GM19193 (cell line): Measurements from ENCODE around the gene TNKS1BP1.

Source experiments
- POLR2A ChIP-seq: IDR thresholded peaks from 4 replicates; pipeline ENCODE4 v1.6.1; 2011; ENCODE audit not compliant: insufficient read depth, insufficient read length; ENCODE audit errors: extremely low read depth

The TNKS1BP1 gene

GRCh38 chr11:57301711-57302423 lies 22.9 kb downstream of the TNKS1BP1 start:
- no peak for TF ChIP-seq POLR2A

GRCh38 chr11:57300785-57301184 lies 24.0 kb downstream of the TNKS1BP1 start:
- no peak for TF ChIP-seq POLR2A

DNA sequence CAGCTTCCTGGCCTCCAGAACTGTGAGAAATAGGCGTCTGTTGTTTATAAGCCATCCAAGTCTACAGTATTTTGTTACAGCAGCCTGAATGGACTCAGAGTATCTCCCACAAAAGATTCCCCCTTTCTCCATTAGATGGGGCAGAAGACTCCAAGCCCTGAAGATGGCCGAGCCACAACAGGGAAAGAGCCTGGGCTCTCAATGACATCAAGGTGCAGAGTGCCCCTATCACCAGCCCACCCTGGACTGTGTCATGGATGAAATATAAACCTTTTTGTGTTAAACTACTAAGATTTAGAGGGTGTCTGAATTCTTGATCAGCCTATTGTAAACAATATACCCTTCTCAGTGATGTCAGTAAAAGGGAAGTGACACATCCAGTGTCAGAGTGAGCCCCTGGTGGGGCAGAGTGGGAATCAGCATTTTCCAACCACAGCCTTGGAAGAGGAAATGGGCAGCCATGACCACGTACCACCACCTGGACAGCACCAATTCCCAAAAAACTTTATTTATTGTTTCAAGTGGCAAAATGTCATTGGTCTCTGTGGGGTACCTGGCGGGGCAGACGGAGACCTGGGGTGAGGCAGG lies 25.5 kb downstream of the TNKS1BP1 start:
- TF ChIP-seq POLR2A = no peak

- TF ChIP-seq POLR2A = no peak
Measured at GRCh38 chr11:57297221-57297620, 27.5 kb downstream of the TNKS1BP1 start.

DNA sequence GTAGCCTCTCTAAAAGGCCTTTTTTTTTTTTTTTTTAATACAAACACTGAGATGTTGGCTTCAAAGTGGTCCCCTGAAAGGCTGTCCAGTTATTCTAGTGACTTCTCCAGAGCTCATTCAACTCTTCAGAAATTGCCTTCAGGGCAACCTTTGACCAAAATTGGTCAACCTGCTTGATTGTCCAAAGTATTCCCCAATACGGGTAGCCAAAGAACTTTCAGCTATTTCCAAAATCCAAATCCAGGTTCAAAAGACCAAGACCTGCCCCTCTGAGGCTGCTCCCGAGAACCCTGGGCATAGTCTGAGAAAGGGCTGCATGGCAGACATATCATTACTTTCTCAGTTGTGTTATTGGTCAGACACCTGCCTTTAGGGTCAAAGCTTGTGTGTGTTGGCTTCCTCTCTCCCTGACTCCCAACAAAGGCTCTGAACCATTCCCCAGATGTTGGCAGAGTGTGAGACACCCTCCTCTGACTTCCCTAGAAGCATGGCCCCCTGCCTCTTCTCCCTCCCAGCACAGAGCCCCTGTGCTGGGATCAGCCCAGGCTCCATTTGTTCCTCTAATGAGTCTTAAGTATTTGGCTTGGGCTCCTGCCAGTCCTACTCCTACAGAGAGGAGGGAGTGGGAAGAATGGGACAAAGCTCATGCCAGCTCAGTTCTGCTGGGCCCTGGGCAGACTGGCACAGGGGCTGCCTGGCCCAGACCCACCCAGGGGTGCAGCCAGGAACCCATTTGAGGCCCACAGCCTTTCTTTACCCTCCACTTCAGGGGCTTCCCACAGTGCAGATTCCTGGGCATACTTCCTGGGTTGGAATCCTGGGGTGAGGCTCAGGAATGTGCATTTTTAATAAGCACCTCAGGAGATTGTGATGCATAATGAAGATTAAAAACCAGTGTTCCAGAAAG lies 30.3 kb downstream of the TNKS1BP1 start:
- no peak for TF ChIP-seq POLR2A

- no peak for TF ChIP-seq POLR2A
Measured at GRCh38 chr11:57290288-57290687, 34.5 kb downstream of the TNKS1BP1 start.

GRCh38 chr11:57288771-57289579 lies 35.8 kb downstream of the TNKS1BP1 start:
- no peak for TF ChIP-seq POLR2A

GRCh38 chr11:57287884-57288283 lies 36.9 kb downstream of the TNKS1BP1 start:
- no peak for TF ChIP-seq POLR2A

DNA sequence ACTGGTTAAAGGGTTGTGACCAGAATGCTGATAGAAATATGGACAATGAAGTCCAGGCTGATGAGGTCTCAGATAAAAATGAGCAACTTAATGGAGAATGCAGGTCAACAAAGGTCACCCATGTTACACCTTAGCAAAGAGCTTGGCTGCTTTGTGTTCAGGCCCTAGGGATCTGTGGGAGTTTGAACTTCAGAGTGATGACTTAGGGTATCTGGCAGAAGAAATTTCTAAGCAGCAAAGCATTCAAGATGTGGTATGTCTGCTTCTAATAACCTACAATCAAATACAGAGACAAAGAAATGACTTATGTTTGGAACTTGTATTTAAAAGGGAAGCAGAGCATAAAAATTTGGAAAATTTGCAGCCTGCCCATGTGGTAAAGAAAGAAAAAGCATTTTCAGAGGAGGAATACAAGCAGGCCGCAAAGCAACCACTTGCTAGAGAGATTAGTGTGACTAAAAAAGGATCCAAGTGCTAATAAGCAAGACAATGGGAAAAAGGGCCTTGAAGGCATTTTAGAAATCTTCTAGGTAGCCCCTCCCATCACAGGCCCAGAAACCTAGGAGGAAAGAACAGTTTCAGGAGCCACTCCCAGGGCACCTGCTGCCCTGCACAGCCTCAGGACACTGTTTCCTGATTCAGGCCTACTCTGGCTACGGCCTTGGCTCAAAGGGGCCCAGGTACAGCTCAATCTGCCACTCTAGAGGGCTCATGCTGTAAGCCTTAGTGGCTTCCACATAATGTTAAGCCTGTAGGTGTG lies 41.3 kb downstream of the TNKS1BP1 start:
- TF ChIP-seq POLR2A = no peak

DNA sequence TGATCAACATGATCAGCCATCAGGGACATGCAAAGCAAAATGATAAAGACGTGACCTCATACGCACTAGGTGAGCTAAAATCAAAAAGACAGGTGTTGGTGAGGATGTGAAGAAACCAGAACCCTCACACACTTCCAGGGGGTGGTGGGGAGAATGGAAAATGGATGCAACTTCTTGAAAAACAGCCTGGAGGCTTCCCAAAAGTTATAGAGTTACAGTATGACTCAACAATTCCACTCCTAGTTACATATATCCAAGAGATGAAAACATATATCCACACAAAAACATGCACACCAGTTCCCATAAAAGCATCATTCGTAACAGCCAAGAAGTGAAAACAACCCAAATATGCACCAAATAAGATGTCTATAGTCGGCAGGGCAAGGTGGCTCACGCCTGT lies 45.6 kb downstream of the TNKS1BP1 start:
- no peak for TF ChIP-seq POLR2A

DNA sequence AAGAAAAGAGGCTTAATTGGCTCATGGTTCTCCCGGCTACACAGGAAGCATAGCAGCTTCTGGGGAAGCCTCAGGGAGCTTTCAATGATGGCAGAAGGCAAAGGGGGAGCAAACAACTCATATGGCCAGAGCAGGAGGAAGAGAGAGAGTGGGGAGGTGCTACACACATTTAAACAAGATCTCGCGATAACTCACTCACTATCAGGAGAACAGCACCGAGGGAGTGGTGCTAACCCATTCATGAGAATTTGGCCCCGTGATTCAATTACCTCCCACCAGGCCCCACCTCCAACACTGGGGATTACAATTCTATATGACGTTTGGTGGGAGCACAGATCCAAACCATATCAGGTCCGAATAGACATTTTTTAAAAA lies 46.0 kb downstream of the TNKS1BP1 start:
- no peak for TF ChIP-seq POLR2A

DNA sequence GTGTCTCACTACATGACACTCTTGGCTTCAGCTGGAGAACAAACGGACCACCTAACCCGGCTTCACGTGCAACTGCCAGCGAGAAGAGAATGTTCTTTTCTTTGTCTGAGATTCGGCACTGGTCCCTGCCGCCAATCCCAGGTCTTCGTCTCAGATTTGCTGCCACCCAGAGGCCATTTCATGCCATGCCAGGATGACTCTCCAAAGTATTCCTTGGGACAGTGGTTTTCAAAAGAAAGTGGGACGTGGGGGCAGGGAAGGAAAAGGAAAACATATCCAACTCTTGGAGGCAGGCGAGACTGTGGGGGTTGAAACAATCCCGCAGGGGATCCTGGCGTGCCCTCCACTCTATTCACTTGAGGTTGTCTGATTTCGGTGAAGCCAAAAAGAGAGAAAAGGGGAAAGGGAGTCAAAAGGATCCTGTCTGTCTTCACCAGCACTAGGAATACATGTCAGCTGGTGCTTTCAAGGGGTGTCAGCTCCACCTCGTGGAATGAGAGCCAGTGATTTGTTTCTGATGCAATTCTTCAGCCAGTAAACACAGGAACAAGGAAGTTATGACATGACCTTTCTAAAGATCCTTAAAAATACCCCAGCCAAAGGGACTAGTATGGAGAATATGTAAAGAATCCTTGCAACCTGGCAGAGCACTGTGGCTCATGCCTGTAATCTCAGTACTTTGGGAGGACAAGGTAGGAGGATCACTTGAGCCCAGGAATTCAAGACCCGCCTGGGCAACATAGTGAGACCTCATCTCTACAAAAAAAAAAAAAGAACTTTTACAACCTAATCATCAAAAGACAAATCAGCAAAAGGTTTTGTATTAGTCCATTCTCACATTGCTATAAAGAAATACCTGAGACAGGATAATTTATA lies 46.7 kb downstream of the TNKS1BP1 start:
- no peak for TF ChIP-seq POLR2A

DNA sequence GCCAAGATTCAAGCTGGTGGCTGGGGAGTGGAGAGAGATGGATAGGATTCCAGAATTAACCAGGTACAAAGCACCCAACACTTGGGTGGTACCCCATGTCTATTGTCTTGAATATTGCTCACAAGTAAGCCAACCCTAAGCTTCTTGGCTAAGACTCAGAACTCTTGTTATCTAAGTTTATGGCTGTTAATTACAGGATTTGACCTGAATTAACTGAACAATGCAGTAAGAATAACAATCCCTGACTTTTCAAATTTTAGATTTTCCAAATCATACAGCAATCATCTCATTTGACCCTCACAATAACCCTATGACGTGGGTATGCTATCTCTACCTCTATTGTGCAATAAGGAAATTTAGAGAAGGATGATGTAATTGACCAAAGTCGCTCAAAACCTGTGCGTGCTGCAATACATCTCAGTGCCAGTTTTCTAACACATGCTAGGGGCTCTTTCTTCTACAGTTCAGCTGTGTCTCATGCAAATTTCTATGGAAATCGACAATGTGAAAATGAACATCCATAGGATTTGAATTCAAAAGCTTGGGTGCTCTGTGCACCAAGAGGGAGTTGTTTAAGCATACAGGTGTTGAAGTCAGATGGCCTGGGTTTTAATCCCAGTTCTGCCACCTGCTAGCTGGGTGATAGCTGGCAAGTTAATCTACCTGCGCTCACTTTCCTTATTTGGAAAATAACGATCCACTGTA lies 47.6 kb downstream of the TNKS1BP1 start:
- TF ChIP-seq POLR2A = no peak
